Neural progenitor cell (in vitro differentiated cells): ENCODE measurements around the gene CFAP58. TPM values are rescaled to one million over a fixed set of nuclear protein-coding genes. Genes with fewer than 3 reads are reported as not detected.
A peak's percentile ranks its signal among the peaks of the same experiment; 100 is the strongest.

ENCODE experiments used
- DNase-seq: peaks from one replicate; pipeline ENCODE4 v3.0.0-alpha.2; 2016; ENCODE audit warnings: low spot score
- H2AFZ ChIP-seq: fragments of 200-600 bp; sonication (generic); replicated peaks from 2 replicates; pipeline ENCODE4 v1.6.1; 2016; ENCODE audit warnings: antibody characterized with exemption
- H3F3A ChIP-seq: fragments of 200-600 bp; sonication (generic); 2 replicates; pipeline ENCODE4 v1.6.1; 2016; ENCODE audit warnings: antibody characterized with exemption, low read depth
- H3K27ac ChIP-seq: fragments of 200-600 bp; sonication (generic); 2 replicates; pipeline ENCODE4 v1.5.1; 2016; ENCODE audit warnings: mild to moderate bottlenecking
- H3K27me3 ChIP-seq: fragments of 200-600 bp; sonication (generic); 2 replicates; pipeline ENCODE4 v1.6.1; 2016; ENCODE audit warnings: mild to moderate bottlenecking, moderate library complexity
- H3K36me3 ChIP-seq: fragments of 200-600 bp; sonication (generic); 2 replicates; pipeline ENCODE4 v1.5.1; 2016
- H3K4me1 ChIP-seq: fragments of 200-600 bp; sonication (generic); 2 replicates; pipeline ENCODE4 v1.6.1; 2016; ENCODE audit warnings: mixed run types
- H3K4me2 ChIP-seq: fragments of 200-600 bp; sonication (generic); 2 replicates; pipeline ENCODE4 v1.6.1; 2016
- H3K4me3 ChIP-seq: fragments of 200-600 bp; sonication (generic); 2 replicates; pipeline ENCODE4 v1.5.1; 2016
- H3K79me2 ChIP-seq: fragments of 200-600 bp; sonication (generic); 2 replicates; pipeline ENCODE4 v1.6.1; 2016; ENCODE audit warnings: low read depth
- H3K9ac ChIP-seq: fragments of 200-600 bp; sonication (generic); 2 replicates; pipeline ENCODE4 v1.6.1; 2016
- H3K9me3 ChIP-seq: fragments of 200-600 bp; sonication (generic); 2 replicates; pipeline ENCODE4 v1.5.1; 2016; ENCODE audit warnings: low read depth
- H4K20me1 ChIP-seq: fragments of 200-600 bp; sonication (generic); 2 replicates; pipeline ENCODE4 v1.6.1; 2016; ENCODE audit warnings: low read depth
- H3K27ac Mint-ChIP-seq: 3 replicates; pipeline ENCODE4 v1.8.0; 2021; ENCODE audit warnings: mixed read lengths
- H3K27me3 Mint-ChIP-seq: 2 replicates; pipeline ENCODE4 v1.8.0; 2022; ENCODE audit warnings: low read depth, mild to moderate bottlenecking, inconsistent platforms, moderate library complexity, mixed read lengths; ENCODE audit not compliant: insufficient read depth
- H3K36me3 Mint-ChIP-seq: 3 replicates; pipeline ENCODE4 v1.8.0; 2021; ENCODE audit warnings: mixed read lengths
- H3K4me1 Mint-ChIP-seq: 3 replicates; pipeline ENCODE4 v1.8.0; 2021; ENCODE audit warnings: mixed read lengths
- H3K4me3 Mint-ChIP-seq: 3 replicates; pipeline ENCODE4 v1.8.0; 2021; ENCODE audit warnings: mild to moderate bottlenecking, moderate library complexity, mixed read lengths
- H3K9me3 Mint-ChIP-seq: 3 replicates; pipeline ENCODE4 v1.8.0; 2020; ENCODE audit warnings: mixed read lengths
- EZH2 ChIP-seq: fragments of 200-600 bp; sonication (generic); IDR thresholded peaks from 2 replicates; pipeline ENCODE4 v1.6.1; 2017; ENCODE audit warnings: antibody characterized with exemption, mild to moderate bottlenecking, moderate library complexity
- EZH2phosphoT487 ChIP-seq: fragments of 200-600 bp; sonication (generic); IDR thresholded peaks from 2 replicates; pipeline ENCODE4 v1.6.1; 2017; ENCODE audit warnings: antibody characterized with exemption
- total RNA-seq: library from RNA; depleted of rRNA; stranded (reverse); fragments of >200 nt; gene quantifications from 2 replicates; pipeline ENCODE4 v1.2.3, GENCODE V29; 2015; ENCODE audit warnings: low replicate concordance
- TF ChIP-seq, protein P1 (sequence below): fragments of 200-600 bp; sonication (generic); IDR thresholded peaks from 2 replicates; pipeline ENCODE4 v1.5.1; 2017; ENCODE audit warnings: antibody characterized with exemption, mild to moderate bottlenecking

CFAP58 gene
- total RNA-seq, 1 donor from 2014 or later: 1.7 TPM

DNA sequence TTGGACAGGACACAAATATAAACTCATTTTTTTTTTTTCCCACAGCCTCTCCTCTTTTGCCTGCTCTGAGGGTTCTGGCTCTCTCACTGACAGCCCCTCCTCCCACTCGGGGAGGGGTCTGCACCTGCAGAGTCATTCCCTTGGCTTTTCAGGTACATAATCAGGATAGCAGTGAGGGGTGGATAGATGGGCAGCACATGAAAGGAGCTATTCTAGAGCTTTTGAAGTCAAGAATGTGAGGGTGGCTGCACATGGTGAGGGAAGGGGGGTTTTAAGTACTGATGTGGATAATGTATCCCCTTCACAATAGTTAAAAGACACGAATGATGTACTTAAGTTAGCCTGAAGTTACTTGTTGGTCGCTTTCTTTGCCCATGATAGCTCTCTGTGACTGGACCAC lies 76.2 kb downstream of the CFAP58 start:
- Histone ChIP-seq H3K36me3 (no peaks in the 10 kb centered on the region), H3K9ac (no peak overlapping the region), H2AFZ (no peak overlapping the region), H4K20me1 (no peaks in the 10 kb centered on the region), H3K27me3 (no peaks in the 10 kb centered on the region), H3K4me1 (peaks cover 22% of the 10 kb centered on the region), H3K4me3 (peak overlapping the region; percentile 1), H3K27ac (peak overlapping the region; percentile 34), H3K9me3 (no peaks in the 10 kb centered on the region), H3K79me2 (no peaks in the 10 kb centered on the region), H3F3A (peaks cover 15% of the 10 kb centered on the region), H3K4me2 (peak overlapping the region; percentile 64)
- Mint-ChIP-seq H3K27ac (no peak overlapping the region), H3K4me1 (no peaks in the 10 kb centered on the region), H3K9me3 (no peaks in the 10 kb centered on the region), H3K4me3 (no peak overlapping the region), H3K36me3 (no peaks in the 10 kb centered on the region), H3K27me3 (peaks cover 2% of the 10 kb centered on the region)
- peak; percentile 59 for DNase-seq
- TF ChIP-seq EZH2phosphoT487 (peak; percentile 58), EZH2 (no peak)
- TF ChIP-seq, protein P1, sequence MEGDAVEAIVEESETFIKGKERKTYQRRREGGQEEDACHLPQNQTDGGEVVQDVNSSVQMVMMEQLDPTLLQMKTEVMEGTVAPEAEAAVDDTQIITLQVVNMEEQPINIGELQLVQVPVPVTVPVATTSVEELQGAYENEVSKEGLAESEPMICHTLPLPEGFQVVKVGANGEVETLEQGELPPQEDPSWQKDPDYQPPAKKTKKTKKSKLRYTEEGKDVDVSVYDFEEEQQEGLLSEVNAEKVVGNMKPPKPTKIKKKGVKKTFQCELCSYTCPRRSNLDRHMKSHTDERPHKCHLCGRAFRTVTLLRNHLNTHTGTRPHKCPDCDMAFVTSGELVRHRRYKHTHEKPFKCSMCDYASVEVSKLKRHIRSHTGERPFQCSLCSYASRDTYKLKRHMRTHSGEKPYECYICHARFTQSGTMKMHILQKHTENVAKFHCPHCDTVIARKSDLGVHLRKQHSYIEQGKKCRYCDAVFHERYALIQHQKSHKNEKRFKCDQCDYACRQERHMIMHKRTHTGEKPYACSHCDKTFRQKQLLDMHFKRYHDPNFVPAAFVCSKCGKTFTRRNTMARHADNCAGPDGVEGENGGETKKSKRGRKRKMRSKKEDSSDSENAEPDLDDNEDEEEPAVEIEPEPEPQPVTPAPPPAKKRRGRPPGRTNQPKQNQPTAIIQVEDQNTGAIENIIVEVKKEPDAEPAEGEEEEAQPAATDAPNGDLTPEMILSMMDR: no peak

DNA sequence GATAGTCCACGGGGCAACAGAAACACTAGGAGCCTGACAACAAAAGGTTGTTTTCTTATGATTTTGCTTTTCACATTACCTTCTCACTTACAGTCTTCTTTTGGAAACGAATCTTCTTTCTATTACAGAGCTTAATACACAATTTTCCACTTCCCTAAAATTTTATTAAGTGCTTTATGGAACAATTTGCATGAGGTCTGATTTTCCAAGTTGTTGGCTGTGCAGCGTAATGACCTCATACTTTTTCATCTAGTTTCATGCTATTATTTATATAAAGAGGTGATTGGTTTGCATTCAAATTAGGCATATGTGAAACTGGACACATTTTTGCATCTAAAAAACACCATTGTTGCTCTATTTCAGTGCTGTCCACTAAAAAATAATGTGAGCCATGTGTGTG lies 76.7 kb downstream of the CFAP58 start:
- Histone ChIP-seq H3K27me3 (no peaks in the 10 kb centered on the region), H3K9me3 (no peaks in the 10 kb centered on the region), H3K79me2 (no peaks in the 10 kb centered on the region), H3K27ac (peak overlapping the region; percentile 34), H3F3A (peaks cover 15% of the 10 kb centered on the region), H3K4me2 (peak overlapping the region; percentile 64), H3K4me1 (peaks cover 22% of the 10 kb centered on the region), H4K20me1 (no peaks in the 10 kb centered on the region), H3K36me3 (no peaks in the 10 kb centered on the region), H3K4me3 (peak overlapping the region; percentile 1), H3K9ac (no peak overlapping the region), H2AFZ (no peak overlapping the region)
- no peaks in the 10 kb centered on the region for H3K9me3 Mint-ChIP-seq
- TF ChIP-seq EZH2: no peak
- TF ChIP-seq, protein P1: no peak
- no peak for TF ChIP-seq EZH2phosphoT487
- H3K36me3 Mint-ChIP-seq: no peaks in the 10 kb centered on the region
- H3K27me3 Mint-ChIP-seq: peaks cover 2% of the 10 kb centered on the region
- H3K4me3 Mint-ChIP-seq: no peak overlapping the region
- H3K4me1 Mint-ChIP-seq: no peaks in the 10 kb centered on the region
- DNase-seq: no peak
- H3K27ac Mint-ChIP-seq: no peak overlapping the region

DNA sequence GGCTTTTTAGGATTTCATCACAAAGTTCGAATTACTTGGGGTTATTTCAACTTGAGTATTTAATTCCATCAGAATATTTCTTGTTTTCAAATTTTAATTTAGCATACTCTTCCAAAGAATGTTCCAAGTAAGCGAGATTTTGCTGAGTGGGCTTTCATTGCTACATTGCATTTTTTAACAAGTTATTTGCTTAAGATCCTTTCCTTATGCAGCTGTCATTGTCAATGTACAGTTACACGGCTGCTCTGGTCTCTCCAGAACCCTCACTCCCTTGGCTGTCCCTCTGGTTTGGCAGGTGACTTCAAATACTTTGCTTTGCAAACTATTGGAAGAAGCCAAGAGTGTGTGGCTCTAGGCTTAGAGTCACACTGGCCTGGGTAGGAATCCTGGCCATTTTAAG lies 80.0 kb downstream of the CFAP58 start:
- Histone ChIP-seq H3F3A (peaks cover 15% of the 10 kb centered on the region), H3K4me2 (no peak overlapping the region), H2AFZ (no peak overlapping the region), H3K79me2 (no peaks in the 10 kb centered on the region), H3K4me1 (peaks cover 22% of the 10 kb centered on the region), H4K20me1 (no peaks in the 10 kb centered on the region), H3K27ac (no peak overlapping the region), H3K9ac (no peak overlapping the region), H3K9me3 (no peaks in the 10 kb centered on the region), H3K4me3 (no peak overlapping the region), H3K27me3 (no peaks in the 10 kb centered on the region), H3K36me3 (no peaks in the 10 kb centered on the region)
- DNase-seq: no peak
- Mint-ChIP-seq H3K36me3 (no peaks in the 10 kb centered on the region), H3K4me3 (no peak overlapping the region), H3K4me1 (no peaks in the 10 kb centered on the region), H3K27ac (no peak overlapping the region), H3K9me3 (no peaks in the 10 kb centered on the region), H3K27me3 (peaks cover 3% of the 10 kb centered on the region)
- TF ChIP-seq EZH2 (no peak), EZH2phosphoT487 (no peak)
- TF ChIP-seq, protein P1: no peak
